Fibroblast of lung (primary cell): ENCODE data around the gene FIZ1. TPM values are rescaled to one million over a fixed set of nuclear protein-coding genes. Genes with fewer than 3 reads are reported as not detected.

Source experiments
- DNase-seq, 2 donors: peaks; one replicate each; pipeline versions ENCODE4 v3.0.0 to v3.0.0-alpha.2; 2010; ENCODE audit warnings: low read depth in 2 of 2
- H2AFZ ChIP-seq: 2 replicates; pipeline ENCODE4 v1.5.1; 2012; ENCODE audit warnings: low read length, control low read depth, inconsistent platforms
- H3K27ac ChIP-seq: 2 replicates; pipeline ENCODE4 v1.5.1; 2011; ENCODE audit warnings: low read length, control low read depth; ENCODE audit not compliant: insufficient read depth
- H3K27me3 ChIP-seq: 2 replicates; pipeline ENCODE4 v1.5.1; 2011; ENCODE audit warnings: mild to moderate bottlenecking, low read length; ENCODE audit not compliant: control insufficient read depth, insufficient read depth
- H3K36me3 ChIP-seq: 2 replicates; pipeline ENCODE4 v1.5.1; 2011; ENCODE audit warnings: low read length; ENCODE audit not compliant: control insufficient read depth, insufficient read depth
- H3K4me1 ChIP-seq: 2 replicates; pipeline ENCODE4 v1.5.1; 2011; ENCODE audit warnings: low read length; ENCODE audit not compliant: control insufficient read depth, insufficient read depth; ENCODE audit errors: extremely low read depth
- H3K4me2 ChIP-seq: 2 replicates; pipeline ENCODE4 v1.5.1; 2011; ENCODE audit warnings: low read length, control low read depth; ENCODE audit not compliant: insufficient read depth; ENCODE audit errors: extremely low read depth
- H3K4me3 ChIP-seq, 4 experiments: fragments of 200-600 bp in 1 of 4; sonication (generic) in 1 of 4; replicated peaks in 1 of 4; 2 replicates each; pipeline ENCODE4 v1.5.1; 2011 to 2016; ENCODE audit warnings: low read length in 4 of 4, low read depth in 3 of 4, mild to moderate bottlenecking in 3 of 4, control low read depth in 2 of 4, inconsistent platforms in 1 of 4, mixed read lengths in 1 of 4; ENCODE audit not compliant: insufficient read depth in 1 of 4; ENCODE audit errors: control extremely low read depth in 1 of 4
- H3K79me2 ChIP-seq: 2 replicates; pipeline ENCODE4 v1.5.1; 2012; ENCODE audit warnings: mild to moderate bottlenecking, low read length, inconsistent platforms; ENCODE audit not compliant: control insufficient read depth, insufficient read depth
- H3K9ac ChIP-seq: 2 replicates; pipeline ENCODE4 v1.5.1; 2011; ENCODE audit warnings: mild to moderate bottlenecking, low read length, control low read depth; ENCODE audit not compliant: insufficient read depth
- H3K9me3 ChIP-seq: 2 replicates; pipeline ENCODE4 v1.5.1; 2012; ENCODE audit warnings: low read depth, low read length; ENCODE audit not compliant: control insufficient read depth, insufficient read depth
- H4K20me1 ChIP-seq: 2 replicates; pipeline ENCODE4 v1.5.1; 2011; ENCODE audit warnings: low read length; ENCODE audit not compliant: control insufficient read depth, insufficient read depth; ENCODE audit errors: extremely low read depth
- EZH2 ChIP-seq: IDR thresholded peaks from 2 replicates; pipeline ENCODE4 v1.5.1; 2012; ENCODE audit warnings: low read length, control low read depth, mild to moderate bottlenecking; ENCODE audit errors: missing control alignments
- polyA plus RNA-seq, 2 donors: library from polyadenylated mRNA; depleted of rRNA in 1 of 2; stranded (reverse) in 1 of 2; unstranded in 1 of 2; fragments of >200 nt; gene quantifications; 2 replicates each; pipeline ENCODE4 v1.2.1, GENCODE V29; 2011 to 2012; ENCODE audit warnings: missing spikeins in 1 of 2
- total RNA-seq: library from RNA; depleted of rRNA; stranded (reverse); fragments of >200 nt; gene quantifications from 2 replicates; pipeline ENCODE4 v1.2.1, GENCODE V29; 2014
- TF ChIP-seq, protein P1 (sequence below), 2 donors: IDR thresholded peaks in 1 of 2; conservative IDR thresholded peaks in 1 of 2; 1 replicate in 1 of 2; 2 replicates in 1 of 2; pipeline ENCODE4 v1.5.1; 2011 to 2012; ENCODE audit warnings: low read length in 2 of 2, control low read depth in 1 of 2, inconsistent platforms in 1 of 2, low read depth in 1 of 2, mild to moderate bottlenecking in 1 of 2

Gene FIZ1
- total and polyA plus RNA-seq, 2 donors (not counting 1 experiment from before 2014, with no cell fraction given) = 1.8 to 2.3 TPM

DNA sequence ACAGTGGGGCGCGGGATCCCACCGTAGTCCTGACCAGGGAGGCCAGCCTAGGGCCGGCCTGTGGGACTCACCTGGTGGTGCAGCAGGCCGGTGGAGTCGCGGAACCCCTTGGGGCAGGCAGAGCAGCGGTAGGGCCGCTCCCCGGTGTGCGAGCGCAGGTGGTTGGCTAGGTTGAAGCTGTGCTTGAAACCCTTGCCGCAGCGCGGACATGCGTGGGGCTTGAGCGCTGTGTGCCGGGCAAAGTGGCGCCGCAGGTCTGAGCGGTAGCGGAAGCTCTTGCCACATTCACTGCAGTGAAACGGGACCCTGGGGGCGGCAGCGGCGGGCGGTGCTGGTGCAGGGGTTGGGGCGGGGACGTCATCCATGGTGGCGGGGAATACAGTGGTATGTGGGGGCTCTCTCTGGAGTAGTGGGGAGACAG, 1.8 kb downstream of the FIZ1 start:
- Histone ChIP-seq H3K79me2 (peaks cover 5% of the 10 kb centered on the region), H2AFZ (no peak overlapping the region), H4K20me1 (no peaks in the 10 kb centered on the region), H3K4me1 (peaks cover 3% of the 10 kb centered on the region), H3K4me2 (no peak overlapping the region), H3K36me3 (peaks cover 12% of the 10 kb centered on the region), H3K27ac (no peak overlapping the region), H3K9me3 (no peaks in the 10 kb centered on the region), H3K4me3 (no peak overlapping the region), H3K9ac (no peak overlapping the region), H3K27me3 (no peaks in the 10 kb centered on the region)
- no peak for DNase-seq
- no peak for TF ChIP-seq EZH2
- TF ChIP-seq, protein P1, sequence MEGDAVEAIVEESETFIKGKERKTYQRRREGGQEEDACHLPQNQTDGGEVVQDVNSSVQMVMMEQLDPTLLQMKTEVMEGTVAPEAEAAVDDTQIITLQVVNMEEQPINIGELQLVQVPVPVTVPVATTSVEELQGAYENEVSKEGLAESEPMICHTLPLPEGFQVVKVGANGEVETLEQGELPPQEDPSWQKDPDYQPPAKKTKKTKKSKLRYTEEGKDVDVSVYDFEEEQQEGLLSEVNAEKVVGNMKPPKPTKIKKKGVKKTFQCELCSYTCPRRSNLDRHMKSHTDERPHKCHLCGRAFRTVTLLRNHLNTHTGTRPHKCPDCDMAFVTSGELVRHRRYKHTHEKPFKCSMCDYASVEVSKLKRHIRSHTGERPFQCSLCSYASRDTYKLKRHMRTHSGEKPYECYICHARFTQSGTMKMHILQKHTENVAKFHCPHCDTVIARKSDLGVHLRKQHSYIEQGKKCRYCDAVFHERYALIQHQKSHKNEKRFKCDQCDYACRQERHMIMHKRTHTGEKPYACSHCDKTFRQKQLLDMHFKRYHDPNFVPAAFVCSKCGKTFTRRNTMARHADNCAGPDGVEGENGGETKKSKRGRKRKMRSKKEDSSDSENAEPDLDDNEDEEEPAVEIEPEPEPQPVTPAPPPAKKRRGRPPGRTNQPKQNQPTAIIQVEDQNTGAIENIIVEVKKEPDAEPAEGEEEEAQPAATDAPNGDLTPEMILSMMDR (conservative IDR thresholded peaks at IDR 0.05 in 1 of 2, IDR thresholded peaks at IDR 0.05 in 1 of 2; ENCODE audit: low read depth in 1 of 2, low read length in 2 of 2) = no peak

DNA sequence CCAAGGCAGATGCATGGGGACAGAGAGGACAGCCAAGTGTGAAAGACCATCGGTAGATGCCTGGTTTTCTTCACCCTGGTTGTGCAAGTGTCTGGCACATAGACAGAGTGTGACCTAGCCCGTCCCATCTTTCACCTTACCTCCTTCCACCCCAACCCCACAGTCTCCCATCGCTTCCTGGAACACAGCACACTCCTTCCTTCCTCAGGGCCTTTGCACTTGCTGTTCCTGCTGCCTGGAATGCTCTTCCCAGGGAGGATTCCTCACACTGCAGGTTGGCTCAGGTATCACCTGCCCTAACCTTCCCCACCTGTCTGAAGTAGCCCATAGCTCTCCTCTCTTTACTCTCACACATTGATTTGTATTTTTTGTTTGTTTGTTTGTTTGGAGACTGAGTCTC, 3.0 kb downstream of the FIZ1 start:
- H3K4me1 ChIP-seq = peaks cover 3% of the 10 kb centered on the region
- no peaks in the 10 kb centered on the region for H3K27me3 ChIP-seq
- no peak for DNase-seq
- no peaks in the 10 kb centered on the region for H4K20me1 ChIP-seq
- no peak overlapping the region for H2AFZ ChIP-seq
- H3K9me3 ChIP-seq = no peaks in the 10 kb centered on the region
- peaks cover 16% of the 10 kb centered on the region for H3K36me3 ChIP-seq
- no peak overlapping the region for H3K4me2 ChIP-seq
- peaks cover 5% of the 10 kb centered on the region for H3K79me2 ChIP-seq
- TF ChIP-seq, protein P1 (conservative IDR thresholded peaks at IDR 0.05 in 1 of 2, IDR thresholded peaks at IDR 0.05 in 1 of 2; ENCODE audit: low read depth in 1 of 2, low read length in 2 of 2) = no peak
- no peak for TF ChIP-seq EZH2
- H3K9ac ChIP-seq = no peak overlapping the region
- H3K27ac ChIP-seq = no peak overlapping the region
- no peak overlapping the region for H3K4me3 ChIP-seq

DNA sequence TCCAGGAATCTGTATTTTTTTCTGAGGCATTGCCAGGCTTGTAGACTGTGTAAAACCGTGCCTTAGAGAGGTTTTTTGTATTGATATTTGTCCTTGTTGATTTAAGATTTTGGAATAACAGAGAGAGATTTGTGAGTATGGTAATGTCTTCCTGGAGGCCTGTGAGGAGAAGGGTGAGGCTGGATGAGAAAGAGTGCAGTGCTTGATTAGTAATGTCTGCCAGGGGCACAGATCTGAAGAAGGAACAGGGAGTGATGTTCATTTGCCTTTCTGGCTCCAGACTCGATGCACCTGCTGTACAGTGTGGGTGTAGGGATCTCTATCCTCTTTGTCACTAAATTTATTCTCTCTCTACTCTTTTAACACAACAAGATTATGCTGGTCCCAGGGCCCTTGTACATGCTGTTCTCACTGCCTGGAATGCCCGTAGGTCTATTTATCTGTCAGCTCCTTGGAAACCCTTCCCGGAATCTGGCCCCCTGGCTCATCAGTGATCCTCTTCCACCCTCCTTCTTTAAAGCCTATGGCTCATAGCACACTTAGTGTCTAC, 4.2 kb downstream of the FIZ1 start:
- DNase-seq = no peak
- Histone ChIP-seq H3K27me3 (no peaks in the 10 kb centered on the region), H2AFZ (no peak overlapping the region), H4K20me1 (no peaks in the 10 kb centered on the region), H3K79me2 (no peaks in the 10 kb centered on the region), H3K27ac (no peak overlapping the region), H3K9me3 (no peaks in the 10 kb centered on the region), H3K9ac (no peak overlapping the region), H3K4me1 (no peaks in the 10 kb centered on the region), H3K4me2 (no peak overlapping the region), H3K36me3 (peaks cover 16% of the 10 kb centered on the region), H3K4me3 (no peak overlapping the region)
- TF ChIP-seq EZH2 = no peak
